WTC11 (cell line): Measurements from ENCODE around the gene SERTAD1. TPM values are rescaled to one million over a fixed set of nuclear protein-coding genes. Genes with fewer than 3 reads are reported as not detected.
"Not testable (repeated sequence)": the region's sequence is repeated elsewhere in the genome, so short reads cannot be mapped to it uniquely, and the experiment has no call there.

ENCODE experiments used
- ATAC-seq: fragments of 200-7000 bp; cut with Tn5 transposase; 2 replicates; pipeline ENCODE4 v1.10.0; 2021; ENCODE audit warnings: mild to moderate bottlenecking, moderate library complexity
- CTCF ChIA-PET: fragments of 300-600 bp; sonication (Branson Sonifier 250); formaldehyde crosslinking; loops from one replicate; lab custom pipeline; 2021; ENCODE audit warnings: antibody characterized with exemption; lab: Charles Lee
- POLR2A ChIA-PET: fragments of 350-600 bp; sonication (Branson Sonifier 250); formaldehyde crosslinking; loops from one replicate; lab custom pipeline; 2021; ENCODE audit warnings: antibody characterized with exemption; lab: Charles Lee
- DNase-seq: peaks from one replicate; pipeline ENCODE4 v3.0.0; 2021; ENCODE audit warnings: low spot score
- H3K27ac Mint-ChIP-seq: 2 replicates; pipeline ENCODE4 v1.8.0; 2021; ENCODE audit warnings: mixed read lengths
- H3K27me3 Mint-ChIP-seq: 2 replicates; pipeline ENCODE4 v1.8.0; 2021; ENCODE audit warnings: low read depth, mild to moderate bottlenecking, moderate library complexity, mixed read lengths
- H3K36me3 Mint-ChIP-seq: 2 replicates; pipeline ENCODE4 v1.8.0; 2021; ENCODE audit warnings: mixed read lengths
- H3K4me1 Mint-ChIP-seq: 2 replicates; pipeline ENCODE4 v1.8.0; 2022; ENCODE audit warnings: mixed read lengths
- H3K4me3 Mint-ChIP-seq: 2 replicates; pipeline ENCODE4 v1.8.0; 2021; ENCODE audit warnings: mild to moderate bottlenecking, moderate library complexity, mixed read lengths
- H3K9me3 Mint-ChIP-seq: 2 replicates; pipeline ENCODE4 v1.8.0; 2021; ENCODE audit warnings: mixed read lengths
- GTF2I ChIP-seq: fragments of 250-450 bp; sonication (Bioruptor Pico); conservative IDR thresholded peaks from 2 replicates; pipeline ENCODE4 v1.4.0; 2021; ENCODE audit warnings: mild to moderate bottlenecking
- NR2C2 ChIP-seq: sonication (generic); formaldehyde crosslinking; IDR thresholded peaks from 2 replicates; pipeline ENCODE4 v1.8.0; 2022; ENCODE audit warnings: mild to moderate bottlenecking, missing genetic modification reagents
- RELA ChIP-seq: sonication (generic); formaldehyde crosslinking; IDR thresholded peaks from 2 replicates; pipeline ENCODE4 v1.8.1; 2022; ENCODE audit warnings: missing genetic modification reagents, mild to moderate bottlenecking, borderline replicate concordance
- RORB ChIP-seq: fragments of 250-450 bp; sonication (Bioruptor Pico); IDR thresholded peaks from 2 replicates; pipeline ENCODE4 v1.9.0; 2021; ENCODE audit warnings: mild to moderate bottlenecking
- TEAD1 ChIP-seq: sonication (generic); formaldehyde crosslinking; IDR thresholded peaks from 2 replicates; pipeline ENCODE4 v1.8.0; 2022; ENCODE audit warnings: mild to moderate bottlenecking, missing genetic modification reagents
- TP53 ChIP-seq: sonication (generic); formaldehyde crosslinking; IDR thresholded peaks from 2 replicates; pipeline ENCODE4 v1.8.1; 2023; ENCODE audit warnings: mild to moderate bottlenecking, missing genetic modification reagents
- ZNF317 ChIP-seq: sonication (generic); formaldehyde crosslinking; IDR thresholded peaks from 2 replicates; pipeline ENCODE4 v1.8.1; 2023; ENCODE audit warnings: low read depth, mild to moderate bottlenecking, moderate library complexity, missing genetic modification reagents, borderline replicate concordance
- ZNF416 ChIP-seq: fragments of 250-450 bp; sonication (Bioruptor Pico); IDR thresholded peaks from 2 replicates; pipeline ENCODE4 v1.9.0; 2021; ENCODE audit warnings: mild to moderate bottlenecking, inconsistent platforms
- ZSCAN18 ChIP-seq: fragments of 250-450 bp; sonication (Bioruptor Pico); IDR thresholded peaks from 2 replicates; pipeline ENCODE4 v2.1.2; 2022; ENCODE audit warnings: mild to moderate bottlenecking, moderate library complexity
- total RNA-seq: library from RNA; stranded (reverse); gene quantifications from 3 replicates; pipeline ENCODE4 v1.2.3, GENCODE V29; 2021
- TF ChIP-seq, protein P1 (sequence below): fragments of 250-450 bp; sonication (Bioruptor Pico); conservative IDR thresholded peaks from 2 replicates; pipeline ENCODE4 v1.9.0; 2021; ENCODE audit warnings: mild to moderate bottlenecking
- TF ChIP-seq, protein P2 (sequence below): sonication (generic); formaldehyde crosslinking; IDR thresholded peaks from 2 replicates; pipeline ENCODE4 v1.8.1; 2023; ENCODE audit warnings: mild to moderate bottlenecking, missing genetic modification reagents
- TF ChIP-seq, protein P3 (sequence below): sonication (generic); formaldehyde crosslinking; IDR thresholded peaks from 2 replicates; pipeline ENCODE4 v1.8.1; 2022; ENCODE audit warnings: mild to moderate bottlenecking, missing genetic modification reagents, moderate library complexity, borderline replicate concordance
- TF ChIP-seq, protein P4 (sequence below): sonication (generic); formaldehyde crosslinking; IDR thresholded peaks from 2 replicates; pipeline ENCODE4 v1.8.1; 2023; ENCODE audit warnings: mild to moderate bottlenecking, missing genetic modification reagents, borderline replicate concordance
- TF ChIP-seq, protein P5 (sequence below): fragments of 200-600 bp; IDR thresholded peaks from 2 replicates; pipeline ENCODE4 v1.8.0; 2022; ENCODE audit warnings: antibody characterized with exemption

The SERTAD1 gene
- total RNA-seq, 1 experiment from 2014 or later, result 6.8 TPM

- Mint-ChIP-seq H3K4me3 (no peak overlapping the region), H3K27me3 (no peaks in the 10 kb centered on the region), H3K27ac (no peak overlapping the region), H3K4me1 (no peaks in the 10 kb centered on the region), H3K36me3 (no peaks in the 10 kb centered on the region), H3K9me3 (no peaks in the 10 kb centered on the region)
- no peak for TF ChIP-seq TEAD1 (CRISPR knock-in tag)
- TF ChIP-seq ZNF317 (CRISPR knock-in tag), result no peak
- POLR2A ChIA-PET, result no interaction called here
- ATAC-seq (no peak), DNase-seq (no peak)
- CTCF ChIA-PET, result interaction anchor here (0.8 to 1.5 kb wide), 2 partner anchors 36 to 1129 kb away, joined by 4 to 6 read pairs; no protein-coding TSS in a partner anchor
These were observed 31.3 kb upstream of the SERTAD1 start for GRCh38 chr19:40457048-40457447.

- ATAC-seq, result not testable (repeated sequence)
These were observed 28.2 kb upstream of the SERTAD1 start for GRCh38 chr19:40453943-40454342.

GRCh38 chr19:40453151-40453735 is 27.5 kb upstream of the SERTAD1 start:
- H3K4me1 Mint-ChIP-seq, result peaks cover 5% of the 10 kb centered on the region; the same call in 1 of the 2 replicates
- ATAC-seq (no peak), DNase-seq (no peak)
- H3K27me3 Mint-ChIP-seq, result no peaks in the 10 kb centered on the region
- POLR2A ChIA-PET, result no interaction called here
- H3K27ac Mint-ChIP-seq, result no peak overlapping the region
- H3K36me3 Mint-ChIP-seq, result peaks cover 3% of the 10 kb centered on the region; the same call in 1 of the 2 replicates
- H3K9me3 Mint-ChIP-seq, result no peaks in the 10 kb centered on the region
- TF ChIP-seq TP53 (CRISPR knock-in tag) (no peak), ZSCAN18 (CRISPR knock-in tag) (no peak), RORB (CRISPR knock-in tag) (no peak), NR2C2 (CRISPR knock-in tag) (no peak), ZNF416 (CRISPR knock-in tag) (no peak), RELA (CRISPR knock-in tag) (no peak), ZNF317 (CRISPR knock-in tag) (no peak)
- TF ChIP-seq, protein P1, sequence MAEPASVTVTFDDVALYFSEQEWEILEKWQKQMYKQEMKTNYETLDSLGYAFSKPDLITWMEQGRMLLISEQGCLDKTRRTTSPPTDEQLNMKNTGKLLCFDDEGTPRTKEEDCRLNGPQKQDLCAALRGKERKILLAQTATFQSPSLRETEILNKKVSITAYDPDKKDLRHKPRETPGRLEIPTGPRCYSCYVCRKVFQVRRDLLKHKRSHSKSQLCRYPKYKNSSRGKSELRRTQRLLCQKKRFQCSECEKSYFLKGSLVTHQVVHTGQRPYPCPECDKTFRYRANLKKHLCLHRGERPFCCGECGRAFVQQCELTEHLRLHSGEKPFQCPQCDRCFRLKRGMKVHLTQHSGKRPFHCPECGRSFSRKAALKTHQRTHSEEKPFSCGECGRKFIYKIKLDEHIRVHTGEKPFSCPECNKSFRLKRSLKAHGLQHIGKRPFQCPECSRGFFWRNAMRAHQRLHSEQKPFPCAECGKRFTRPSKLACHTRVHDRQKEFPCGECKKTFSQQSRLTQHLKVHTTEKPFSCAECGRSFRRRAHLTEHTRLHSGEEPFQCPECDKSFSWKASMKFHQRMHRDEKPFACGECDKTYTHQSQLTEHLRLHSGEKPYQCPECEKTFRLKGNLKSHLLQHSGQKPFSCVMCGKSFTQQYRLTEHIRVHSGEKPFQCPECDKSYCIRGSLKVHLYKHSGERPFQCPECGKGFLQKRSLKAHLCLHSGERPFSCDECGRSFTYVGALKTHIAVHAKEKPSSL, result no peak
- no peak overlapping the region for H3K4me3 Mint-ChIP-seq
- CTCF ChIA-PET, result interaction anchor here (1.0 to 6.6 kb wide), 5 partner anchors 10 to 181 kb away, joined by 3 to 57 read pairs (median 4); partner anchors contain the start of gene BLVRB

More at GRCh38 chr19:40453943-40454342, 28.2 kb upstream of the SERTAD1 start:
- not testable (repeated sequence) for H3K4me3 Mint-ChIP-seq, DNase-seq, H3K27ac Mint-ChIP-seq, H3K9me3 Mint-ChIP-seq, H3K36me3 Mint-ChIP-seq, H3K4me1 Mint-ChIP-seq, H3K27me3 Mint-ChIP-seq
- ChIA-PET POLR2A (interaction anchor here (0.9 kb wide), 1 partner anchor 12 kb away, joined by 3 read pairs; the partner anchor contains the start of gene BLVRB), CTCF (interaction anchor here (1.0 to 6.6 kb wide), 5 partner anchors 10 to 181 kb away, joined by 3 to 57 read pairs (median 4); partner anchors contain the start of gene BLVRB)

DNA sequence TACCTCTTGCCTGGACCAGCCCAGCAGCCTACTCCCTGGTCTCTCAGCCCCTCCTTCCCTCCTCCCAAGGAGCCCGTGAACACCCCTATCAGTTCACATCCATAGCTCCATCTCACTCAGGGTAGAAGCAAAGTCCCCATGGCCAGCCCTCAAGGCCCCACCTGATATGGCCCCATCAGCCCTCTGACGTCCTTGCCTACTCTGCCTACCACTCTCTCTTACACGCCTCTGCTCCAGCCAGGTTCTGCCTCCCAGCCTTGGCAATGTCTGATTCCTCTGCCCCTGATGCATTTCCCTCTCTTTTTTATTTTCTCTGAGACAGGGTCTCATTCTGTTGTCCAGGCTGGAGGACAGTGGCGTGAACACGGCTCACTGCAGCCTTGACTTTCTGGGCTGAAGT is 26.2 kb upstream of the SERTAD1 start:
- no peak for ATAC-seq
- POLR2A ChIA-PET, result interaction anchor here (0.7 kb wide), 1 partner anchor 11 kb away, joined by 6 read pairs; no protein-coding TSS in a partner anchor
- Mint-ChIP-seq H3K4me3 (no peak overlapping the region), H3K27ac (no peak overlapping the region; the same call in none of the 2 replicates), H3K27me3 (no peaks in the 10 kb centered on the region), H3K4me1 (peaks cover 5% of the 10 kb centered on the region; the same call in 1 of the 2 replicates), H3K36me3 (peaks cover 3% of the 10 kb centered on the region; the same call in 1 of the 2 replicates), H3K9me3 (no peaks in the 10 kb centered on the region)
- CTCF ChIA-PET, result interaction anchor here (6.6 kb wide), 1 partner anchor 12 kb away, joined by 57 read pairs; the partner anchor contains the start of gene BLVRB
- no peak for DNase-seq
- TF ChIP-seq GTF2I, result no peak
- TF ChIP-seq, protein P2, sequence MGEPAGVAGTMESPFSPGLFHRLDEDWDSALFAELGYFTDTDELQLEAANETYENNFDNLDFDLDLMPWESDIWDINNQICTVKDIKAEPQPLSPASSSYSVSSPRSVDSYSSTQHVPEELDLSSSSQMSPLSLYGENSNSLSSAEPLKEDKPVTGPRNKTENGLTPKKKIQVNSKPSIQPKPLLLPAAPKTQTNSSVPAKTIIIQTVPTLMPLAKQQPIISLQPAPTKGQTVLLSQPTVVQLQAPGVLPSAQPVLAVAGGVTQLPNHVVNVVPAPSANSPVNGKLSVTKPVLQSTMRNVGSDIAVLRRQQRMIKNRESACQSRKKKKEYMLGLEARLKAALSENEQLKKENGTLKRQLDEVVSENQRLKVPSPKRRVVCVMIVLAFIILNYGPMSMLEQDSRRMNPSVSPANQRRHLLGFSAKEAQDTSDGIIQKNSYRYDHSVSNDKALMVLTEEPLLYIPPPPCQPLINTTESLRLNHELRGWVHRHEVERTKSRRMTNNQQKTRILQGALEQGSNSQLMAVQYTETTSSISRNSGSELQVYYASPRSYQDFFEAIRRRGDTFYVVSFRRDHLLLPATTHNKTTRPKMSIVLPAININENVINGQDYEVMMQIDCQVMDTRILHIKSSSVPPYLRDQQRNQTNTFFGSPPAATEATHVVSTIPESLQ (CRISPR knock-in tag), result no peak
- TF ChIP-seq, protein P3, sequence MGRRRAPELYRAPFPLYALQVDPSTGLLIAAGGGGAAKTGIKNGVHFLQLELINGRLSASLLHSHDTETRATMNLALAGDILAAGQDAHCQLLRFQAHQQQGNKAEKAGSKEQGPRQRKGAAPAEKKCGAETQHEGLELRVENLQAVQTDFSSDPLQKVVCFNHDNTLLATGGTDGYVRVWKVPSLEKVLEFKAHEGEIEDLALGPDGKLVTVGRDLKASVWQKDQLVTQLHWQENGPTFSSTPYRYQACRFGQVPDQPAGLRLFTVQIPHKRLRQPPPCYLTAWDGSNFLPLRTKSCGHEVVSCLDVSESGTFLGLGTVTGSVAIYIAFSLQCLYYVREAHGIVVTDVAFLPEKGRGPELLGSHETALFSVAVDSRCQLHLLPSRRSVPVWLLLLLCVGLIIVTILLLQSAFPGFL (CRISPR knock-in tag), result no peak
- TF ChIP-seq, protein P4, sequence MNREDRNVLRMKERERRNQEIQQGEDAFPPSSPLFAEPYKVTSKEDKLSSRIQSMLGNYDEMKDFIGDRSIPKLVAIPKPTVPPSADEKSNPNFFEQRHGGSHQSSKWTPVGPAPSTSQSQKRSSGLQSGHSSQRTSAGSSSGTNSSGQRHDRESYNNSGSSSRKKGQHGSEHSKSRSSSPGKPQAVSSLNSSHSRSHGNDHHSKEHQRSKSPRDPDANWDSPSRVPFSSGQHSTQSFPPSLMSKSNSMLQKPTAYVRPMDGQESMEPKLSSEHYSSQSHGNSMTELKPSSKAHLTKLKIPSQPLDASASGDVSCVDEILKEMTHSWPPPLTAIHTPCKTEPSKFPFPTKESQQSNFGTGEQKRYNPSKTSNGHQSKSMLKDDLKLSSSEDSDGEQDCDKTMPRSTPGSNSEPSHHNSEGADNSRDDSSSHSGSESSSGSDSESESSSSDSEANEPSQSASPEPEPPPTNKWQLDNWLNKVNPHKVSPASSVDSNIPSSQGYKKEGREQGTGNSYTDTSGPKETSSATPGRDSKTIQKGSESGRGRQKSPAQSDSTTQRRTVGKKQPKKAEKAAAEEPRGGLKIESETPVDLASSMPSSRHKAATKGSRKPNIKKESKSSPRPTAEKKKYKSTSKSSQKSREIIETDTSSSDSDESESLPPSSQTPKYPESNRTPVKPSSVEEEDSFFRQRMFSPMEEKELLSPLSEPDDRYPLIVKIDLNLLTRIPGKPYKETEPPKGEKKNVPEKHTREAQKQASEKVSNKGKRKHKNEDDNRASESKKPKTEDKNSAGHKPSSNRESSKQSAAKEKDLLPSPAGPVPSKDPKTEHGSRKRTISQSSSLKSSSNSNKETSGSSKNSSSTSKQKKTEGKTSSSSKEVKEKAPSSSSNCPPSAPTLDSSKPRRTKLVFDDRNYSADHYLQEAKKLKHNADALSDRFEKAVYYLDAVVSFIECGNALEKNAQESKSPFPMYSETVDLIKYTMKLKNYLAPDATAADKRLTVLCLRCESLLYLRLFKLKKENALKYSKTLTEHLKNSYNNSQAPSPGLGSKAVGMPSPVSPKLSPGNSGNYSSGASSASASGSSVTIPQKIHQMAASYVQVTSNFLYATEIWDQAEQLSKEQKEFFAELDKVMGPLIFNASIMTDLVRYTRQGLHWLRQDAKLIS (CRISPR knock-in tag), result no peak
- TF ChIP-seq, protein P5, sequence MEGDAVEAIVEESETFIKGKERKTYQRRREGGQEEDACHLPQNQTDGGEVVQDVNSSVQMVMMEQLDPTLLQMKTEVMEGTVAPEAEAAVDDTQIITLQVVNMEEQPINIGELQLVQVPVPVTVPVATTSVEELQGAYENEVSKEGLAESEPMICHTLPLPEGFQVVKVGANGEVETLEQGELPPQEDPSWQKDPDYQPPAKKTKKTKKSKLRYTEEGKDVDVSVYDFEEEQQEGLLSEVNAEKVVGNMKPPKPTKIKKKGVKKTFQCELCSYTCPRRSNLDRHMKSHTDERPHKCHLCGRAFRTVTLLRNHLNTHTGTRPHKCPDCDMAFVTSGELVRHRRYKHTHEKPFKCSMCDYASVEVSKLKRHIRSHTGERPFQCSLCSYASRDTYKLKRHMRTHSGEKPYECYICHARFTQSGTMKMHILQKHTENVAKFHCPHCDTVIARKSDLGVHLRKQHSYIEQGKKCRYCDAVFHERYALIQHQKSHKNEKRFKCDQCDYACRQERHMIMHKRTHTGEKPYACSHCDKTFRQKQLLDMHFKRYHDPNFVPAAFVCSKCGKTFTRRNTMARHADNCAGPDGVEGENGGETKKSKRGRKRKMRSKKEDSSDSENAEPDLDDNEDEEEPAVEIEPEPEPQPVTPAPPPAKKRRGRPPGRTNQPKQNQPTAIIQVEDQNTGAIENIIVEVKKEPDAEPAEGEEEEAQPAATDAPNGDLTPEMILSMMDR, result no peak
